Measurements from ENCODE around the gene VASP. TPM values are rescaled to one million over a fixed set of nuclear protein-coding genes. Genes with fewer than 3 reads are reported as not detected.

The VASP gene
- total and polyA plus RNA-seq, 4 donors: 19.6 to 35.8 (median 34.5) TPM

GRCh38 chr19:45564131-45564780 lies 57.0 kb downstream of the VASP start:
- no peaks in the 10 kb centered on the region for H3K9me3 ChIP-seq (ENCODE audit: control insufficient read depth, insufficient read depth, low read length)
- H3K36me3 ChIP-seq (ENCODE audit: control insufficient read depth, insufficient read depth, low read length): peaks cover 2% of the 10 kb centered on the region
- H3K4me1 ChIP-seq (ENCODE audit: control insufficient read depth, insufficient read depth, low read length): no peaks in the 10 kb centered on the region
- H3K27ac ChIP-seq (ENCODE audit: low read depth, low read length): no peak overlapping the region
- H3K27me3 ChIP-seq (ENCODE audit: control insufficient read depth, insufficient read depth, low read length): no peaks in the 10 kb centered on the region
- DNase-seq (ENCODE audit: low read depth in 4 of 6, low spot score in 6 of 6): no peak
- no peak overlapping the region for H3K4me3 ChIP-seq (ENCODE audit: low read depth, low read length)
- 52% methylated on average over 5 of the region's 5 CpGs for WGBS (ENCODE audit: insufficient coverage)

- DNase-seq (ENCODE audit: low read depth in 4 of 6, low spot score in 6 of 6): no peak
- no peak overlapping the region for H3K4me3 ChIP-seq (ENCODE audit: low read depth, low read length)
- WGBS (ENCODE audit: insufficient coverage): no CpG with 5 or more reads among the region's 2 CpGs
- H3K27me3 ChIP-seq (ENCODE audit: control insufficient read depth, insufficient read depth, low read length): no peaks in the 10 kb centered on the region
- H3K27ac ChIP-seq (ENCODE audit: low read depth, low read length): no peak overlapping the region
- H3K9me3 ChIP-seq (ENCODE audit: control insufficient read depth, insufficient read depth, low read length): no peaks in the 10 kb centered on the region
- no peaks in the 10 kb centered on the region for H3K36me3 ChIP-seq (ENCODE audit: control insufficient read depth, insufficient read depth, low read length)
- H3K4me1 ChIP-seq (ENCODE audit: control insufficient read depth, insufficient read depth, low read length): no peaks in the 10 kb centered on the region
Observed at GRCh38 chr19:45567609-45568008, 60.3 kb downstream of the VASP start.

- Histone ChIP-seq H3K4me1 (ENCODE audit: control insufficient read depth, insufficient read depth, low read length) (no peaks in the 10 kb centered on the region), H3K27ac (ENCODE audit: low read depth, low read length) (no peak overlapping the region), H3K36me3 (ENCODE audit: control insufficient read depth, insufficient read depth, low read length) (no peaks in the 10 kb centered on the region), H3K9me3 (ENCODE audit: control insufficient read depth, insufficient read depth, low read length) (no peaks in the 10 kb centered on the region), H3K27me3 (ENCODE audit: control insufficient read depth, insufficient read depth, low read length) (no peaks in the 10 kb centered on the region), H3K4me3 (ENCODE audit: low read depth, low read length) (no peak overlapping the region)
- DNase-seq (ENCODE audit: low read depth in 4 of 6, low spot score in 6 of 6): no peak
- WGBS (ENCODE audit: insufficient coverage): 88% methylated on average over 3 of the region's 3 CpGs
Observed at GRCh38 chr19:45568732-45569131, 61.5 kb downstream of the VASP start.

- WGBS (ENCODE audit: insufficient coverage): 41% methylated on average over 14 of the region's 15 CpGs
- Histone ChIP-seq H3K9me3 (ENCODE audit: control insufficient read depth, insufficient read depth, low read length) (no peaks in the 10 kb centered on the region), H3K4me1 (ENCODE audit: control insufficient read depth, insufficient read depth, low read length) (no peaks in the 10 kb centered on the region), H3K36me3 (ENCODE audit: control insufficient read depth, insufficient read depth, low read length) (no peaks in the 10 kb centered on the region), H3K4me3 (ENCODE audit: low read depth, low read length) (no peak overlapping the region), H3K27ac (ENCODE audit: low read depth, low read length) (no peak overlapping the region), H3K27me3 (ENCODE audit: control insufficient read depth, insufficient read depth, low read length) (no peaks in the 10 kb centered on the region)
- DNase-seq (ENCODE audit: low read depth in 4 of 6, low spot score in 6 of 6): no peak
Observed at GRCh38 chr19:45569619-45570421, 62.5 kb downstream of the VASP start.

GRCh38 chr19:45571457-45572220 lies 64.4 kb downstream of the VASP start:
- Histone ChIP-seq H3K4me3 (ENCODE audit: low read depth, low read length) (no peak overlapping the region), H3K9me3 (ENCODE audit: control insufficient read depth, insufficient read depth, low read length) (no peaks in the 10 kb centered on the region), H3K27me3 (ENCODE audit: control insufficient read depth, insufficient read depth, low read length) (no peaks in the 10 kb centered on the region), H3K4me1 (ENCODE audit: control insufficient read depth, insufficient read depth, low read length) (no peaks in the 10 kb centered on the region), H3K27ac (ENCODE audit: low read depth, low read length) (no peak overlapping the region), H3K36me3 (ENCODE audit: control insufficient read depth, insufficient read depth, low read length) (no peaks in the 10 kb centered on the region)
- no peak for DNase-seq (ENCODE audit: low read depth in 4 of 6, low spot score in 6 of 6)
- no CpG with 5 or more reads among the region's 8 CpGs for WGBS (ENCODE audit: insufficient coverage)

GRCh38 chr19:45574526-45574925 lies 67.2 kb downstream of the VASP start:
- H3K4me1 ChIP-seq (ENCODE audit: control insufficient read depth, insufficient read depth, low read length): no peaks in the 10 kb centered on the region
- no peak overlapping the region for H3K4me3 ChIP-seq (ENCODE audit: low read depth, low read length)
- H3K27me3 ChIP-seq (ENCODE audit: control insufficient read depth, insufficient read depth, low read length): no peaks in the 10 kb centered on the region
- no peaks in the 10 kb centered on the region for H3K9me3 ChIP-seq (ENCODE audit: control insufficient read depth, insufficient read depth, low read length)
- DNase-seq (ENCODE audit: low read depth in 4 of 6, low spot score in 6 of 6): no peak
- WGBS (ENCODE audit: insufficient coverage): 89% methylated on average over 3 of the region's 4 CpGs
- no peaks in the 10 kb centered on the region for H3K36me3 ChIP-seq (ENCODE audit: control insufficient read depth, insufficient read depth, low read length)
- H3K27ac ChIP-seq (ENCODE audit: low read depth, low read length): no peak overlapping the region

- no CpG with 5 or more reads among the region's 5 CpGs for WGBS (ENCODE audit: insufficient coverage)
- H3K36me3 ChIP-seq (ENCODE audit: control insufficient read depth, insufficient read depth, low read length): no peaks in the 10 kb centered on the region
- no peaks in the 10 kb centered on the region for H3K27me3 ChIP-seq (ENCODE audit: control insufficient read depth, insufficient read depth, low read length)
- H3K4me3 ChIP-seq (ENCODE audit: low read depth, low read length): no peak overlapping the region
- H3K4me1 ChIP-seq (ENCODE audit: control insufficient read depth, insufficient read depth, low read length): no peaks in the 10 kb centered on the region
- DNase-seq (ENCODE audit: low read depth in 4 of 6, low spot score in 6 of 6): no peak
- no peak overlapping the region for H3K27ac ChIP-seq (ENCODE audit: low read depth, low read length)
- H3K9me3 ChIP-seq (ENCODE audit: control insufficient read depth, insufficient read depth, low read length): no peaks in the 10 kb centered on the region
Observed at GRCh38 chr19:45575216-45575615, 67.9 kb downstream of the VASP start.

Other genes starting within 250 kb of the VASP start
- gene CKM, start 184.6 kb upstream of the VASP start, total RNA-seq: under 1 TPM; 0.94 to 0.99 TPM
- 1 to 10 TPM in 1 of 2 donors, under 1 TPM in 1; 0.76 to 3.4 TPM for gene CKM, start 184.6 kb upstream of the VASP start, polyA plus RNA-seq (ENCODE audit: insufficient read length in 2 of 2)
- 1 to 10 TPM in 1 of 2 donors, under 1 TPM in 1; 0.17 to 1.1 TPM for gene KLC3, start 166.7 kb upstream of the VASP start, total RNA-seq
- 1 to 10 TPM in 1 of 2 donors, under 1 TPM in 1; 0.44 to 1.4 TPM for gene KLC3, start 166.7 kb upstream of the VASP start, polyA plus RNA-seq (ENCODE audit: insufficient read length in 2 of 2)
- 10 to 100 TPM; 14.6 to 14.8 TPM for gene ERCC2, start 136.9 kb upstream of the VASP start, total RNA-seq
- gene ERCC2, start 136.9 kb upstream of the VASP start, polyA plus RNA-seq (ENCODE audit: insufficient read length in 2 of 2): 10 to 100 TPM; 41.5 to 47.0 TPM
- 1 to 10 TPM in 1 of 2 donors, under 1 TPM in 1; 0.59 to 3.5 TPM for gene PPP1R13L, start 102.4 kb upstream of the VASP start, total RNA-seq
- gene PPP1R13L, start 102.4 kb upstream of the VASP start, polyA plus RNA-seq (ENCODE audit: insufficient read length in 2 of 2): 1 to 10 TPM; 1.6 to 2.5 TPM
- gene POLR1G, start 100.8 kb upstream of the VASP start, total RNA-seq: 1 to 10 TPM; 2.3 to 8.6 TPM
- 1 to 10 TPM; 8.9 to 9.5 TPM for gene POLR1G, start 100.8 kb upstream of the VASP start, polyA plus RNA-seq (ENCODE audit: insufficient read length in 2 of 2)
- 10 to 100 TPM; 45.3 to 93.8 TPM for gene ERCC1, start 83.6 kb upstream of the VASP start, total RNA-seq
- 10 to 100 TPM; 86.0 to 98.1 TPM for gene ERCC1, start 83.6 kb upstream of the VASP start, polyA plus RNA-seq (ENCODE audit: insufficient read length in 2 of 2)
- 10 to 100 TPM; 11.5 to 85.8 TPM for gene FOSB, start 39.5 kb upstream of the VASP start, total RNA-seq
- gene FOSB, start 39.5 kb upstream of the VASP start, polyA plus RNA-seq (ENCODE audit: insufficient read length in 2 of 2): 10 to 100 TPM in 1 of 2 donors, 1 to 10 TPM in 1; 5.9 to 66.5 TPM
- gene RTN2, start 10.4 kb upstream of the VASP start, total RNA-seq: 10 to 100 TPM; 15.7 to 30.5 TPM
- 10 to 100 TPM; 62.5 to 68.2 TPM for gene RTN2, start 10.4 kb upstream of the VASP start, polyA plus RNA-seq (ENCODE audit: insufficient read length in 2 of 2)
- 1 to 10 TPM in 1 of 2 donors, under 1 TPM in 1; 0.79 to 1.5 TPM for gene PPM1N, start 9.0 kb upstream of the VASP start, total RNA-seq
- gene PPM1N, start 9.0 kb upstream of the VASP start, polyA plus RNA-seq (ENCODE audit: insufficient read length in 2 of 2): 1 to 10 TPM; 1.8 to 2.1 TPM
- gene OPA3, start 77.3 kb downstream of the VASP start, total RNA-seq: 1 to 10 TPM; 3.9 to 5.8 TPM
- gene OPA3, start 77.3 kb downstream of the VASP start, polyA plus RNA-seq (ENCODE audit: insufficient read length in 2 of 2): 10 to 100 TPM in 1 of 2 donors, 1 to 10 TPM in 1; 9.3 to 11.0 TPM
- 1 to 10 TPM in 1 of 2 donors, under 1 TPM in 1; 0.30 to 1.2 TPM for gene GPR4, start 94.7 kb downstream of the VASP start, total RNA-seq
- 1 to 10 TPM; 1.7 to 3.1 TPM for gene GPR4, start 94.7 kb downstream of the VASP start, polyA plus RNA-seq (ENCODE audit: insufficient read length in 2 of 2)
- gene EML2, start 131.9 kb downstream of the VASP start, total RNA-seq: 10 to 100 TPM; 37.6 to 92.6 TPM
- 100 to 1,000 TPM; 107 to 135 TPM for gene EML2, start 131.9 kb downstream of the VASP start, polyA plus RNA-seq (ENCODE audit: insufficient read length in 2 of 2)
- under 1 TPM; 0.30 to 0.55 TPM for gene GIPR, start 160.7 kb downstream of the VASP start, total RNA-seq
- gene GIPR, start 160.7 kb downstream of the VASP start, polyA plus RNA-seq (ENCODE audit: insufficient read length in 2 of 2): 1 to 10 TPM; 1.4 to 1.9 TPM
- 100 to 1,000 TPM; 170 to 393 TPM for gene SNRPD2, start 184.5 kb downstream of the VASP start, total RNA-seq
- gene SNRPD2, start 184.5 kb downstream of the VASP start, polyA plus RNA-seq (ENCODE audit: insufficient read length in 2 of 2): 100 to 1,000 TPM; 251 to 270 TPM
- 1 to 10 TPM; 4.3 to 5.2 TPM for gene QPCTL, start 185.2 kb downstream of the VASP start, total RNA-seq
- 10 to 100 TPM; 11.6 to 16.8 TPM for gene QPCTL, start 185.2 kb downstream of the VASP start, polyA plus RNA-seq (ENCODE audit: insufficient read length in 2 of 2)
- 10 to 100 TPM in 1 of 2 donors, 1 to 10 TPM in 1; 3.5 to 11.0 TPM for gene FBXO46, start 223.4 kb downstream of the VASP start, total RNA-seq
- gene FBXO46, start 223.4 kb downstream of the VASP start, polyA plus RNA-seq (ENCODE audit: insufficient read length in 2 of 2): 10 to 100 TPM; 11.4 to 13.6 TPM
- not detected for gene MEIOSIN, start 226.0 kb downstream of the VASP start, total RNA-seq
- not detected for gene MEIOSIN, start 226.0 kb downstream of the VASP start, polyA plus RNA-seq (ENCODE audit: insufficient read length in 2 of 2)

All from spinal cord (tissue), 10 donors.